Left lung (tissue), 10 donors: ENCODE results near the gene SCYGR4. TPM values are rescaled to one million over a fixed set of nuclear protein-coding genes. Genes with fewer than 3 reads are reported as not detected.
"Not testable (repeated sequence)": the region's sequence is repeated elsewhere in the genome, so short reads cannot be mapped to it uniquely, and the experiment has no call there.

Source experiments
- ATAC-seq: fragments of 200-7000 bp; cut with Tn5 transposase; one replicate; pipeline ENCODE4 v1.9.1; 2020; ENCODE audit warnings: moderate library complexity
- DNase-seq, 4 donors: peaks; one replicate each; pipeline ENCODE4 v3.0.0-alpha.2; 2013 to 2020
- H3K27ac ChIP-seq, 2 donors: fragments of 200-600 bp; sonication (generic) in 1 of 2; one replicate each; pipeline versions ENCODE4 v1.5.0 to v1.8.0; 2020 to 2021
- H3K27me3 ChIP-seq, 2 donors: fragments of 200-600 bp; sonication (generic) in 1 of 2; one replicate each; pipeline versions ENCODE4 v1.5.0 to v1.8.0; 2020 to 2021
- H3K36me3 ChIP-seq, 2 donors: fragments of 200-600 bp; sonication (generic) in 1 of 2; one replicate each; pipeline versions ENCODE4 v1.5.0 to v1.8.0; 2020 to 2021
- H3K4me1 ChIP-seq, 2 donors: fragments of 200-600 bp; one replicate each; pipeline ENCODE4 v1.8.0; 2021
- H3K4me3 ChIP-seq, 2 donors: fragments of 200-600 bp; sonication (generic) in 1 of 2; one replicate each; pipeline versions ENCODE4 v1.5.0 to v1.8.0; 2020 to 2021; ENCODE audit warnings: mild to moderate bottlenecking in 1 of 2
- H3K9me3 ChIP-seq, 2 donors: fragments of 200-600 bp; sonication (generic) in 1 of 2; one replicate each; pipeline versions ENCODE4 v1.5.0 to v1.8.0; 2020 to 2021
- CTCF ChIP-seq, 2 donors: fragments of 200-600 bp; sonication (generic) in 1 of 2; IDR thresholded peaks; one replicate each; pipeline versions ENCODE4 v1.5.0 to v1.8.0; 2021; ENCODE audit warnings: antibody characterized with exemption in 2 of 2
- intact Hi-C, 2 donors: fragments of 100-400 bp; cut with DNase I; formaldehyde crosslinking; loops; one replicate each; pipeline versions ENCODE4 v1.11.2 to v1.14.2; 2022
- polyA plus RNA-seq, 6 donors: library from polyadenylated mRNA; unstranded; fragments of 120-200 nt; gene quantifications; one replicate each; pipeline ENCODE4 v1.2.1, GENCODE V29; 2013; ENCODE audit not compliant: insufficient read length in 6 of 6
- total RNA-seq, 2 donors: library from RNA; stranded (reverse); fragmentation: NEBNext Ultra II Directional; extraction: Animal tissue kit (Norgen Biotek cat#: 25700); gene quantifications; one replicate each; pipeline ENCODE4 v1.2.1, GENCODE V29; 2021
- donor health status: DM: no; HTN: yes; CAD: no.
- donor health status: DM: no; HTN: no; CAD: no.

Gene SCYGR4
- total and polyA plus RNA-seq, 8 donors = 0.08 to 0.23 (median 0.17) TPM; not detected in 5

- intact Hi-C loops = no loop called here
- no peak for ATAC-seq
These were observed 44.5 kb downstream of the SCYGR4 start for GRCh38 chr2:227661827-227662226.

GRCh38 chr2:227665189-227665940, 48.1 kb downstream of the SCYGR4 start:
- Histone ChIP-seq H3K4me3 (no peak overlapping the region), H3K27ac (no peak overlapping the region), H3K4me1 (no peaks in the 10 kb centered on the region), H3K27me3 (no peaks in the 10 kb centered on the region), H3K36me3 (no peaks in the 10 kb centered on the region), H3K9me3 (no peaks in the 10 kb centered on the region)
- intact Hi-C loops = no loop called here
- no peak for TF ChIP-seq CTCF (IDR thresholded peaks at IDR 0.05)
- ATAC-seq (no peak), DNase-seq (no peak)

More at GRCh38 chr2:227661827-227662226, 44.5 kb downstream of the SCYGR4 start:
- Histone ChIP-seq H3K4me1 (peaks cover 0 to 6% of the 10 kb centered on the region in 2 donors), H3K9me3 (no peaks in the 10 kb centered on the region), H3K4me3 (no peak overlapping the region), H3K36me3 (no peaks in the 10 kb centered on the region), H3K27me3 (no peaks in the 10 kb centered on the region), H3K27ac (no peak overlapping the region)
- TF ChIP-seq CTCF (IDR thresholded peaks at IDR 0.05) = no peak
- DNase-seq = no peak

- H3K4me1 ChIP-seq, DNase-seq, H3K9me3 ChIP-seq, H3K36me3 ChIP-seq, intact Hi-C loops, H3K4me3 ChIP-seq, H3K27ac ChIP-seq, H3K27me3 ChIP-seq, ATAC-seq: not testable (repeated sequence)
These were observed 49.4 kb downstream of the SCYGR4 start, which contains the start of gene SCYGR5 for GRCh38 chr2:227666631-227667170. Gene SCYGR5 (plus strand): TSS chr2:227666804. CDS start chr2:227666804, 0 bp downstream.

Other genes with a start within 250 kb of the SCYGR4 start
- gene TM4SF20, start 238.2 kb upstream of the SCYGR4 start, total RNA-seq = not detected
- under 1 TPM in 5 of 6 donors, not detected in 1; 0.06 to 0.14 (median 0.08) TPM for gene TM4SF20, start 238.2 kb upstream of the SCYGR4 start, polyA plus RNA-seq
- not detected for gene SCYGR1, start 229.5 kb upstream of the SCYGR4 start, total RNA-seq
- gene SCYGR1, start 229.5 kb upstream of the SCYGR4 start, polyA plus RNA-seq = not detected
- 100 to 1,000 TPM in 1 of 2 donors, 10 to 100 TPM in 1; 69.8 to 118 TPM for gene AGFG1, start 145.3 kb upstream of the SCYGR4 start, total RNA-seq
- 10 to 100 TPM; 57.2 to 65.4 (median 62.3) TPM for gene AGFG1, start 145.3 kb upstream of the SCYGR4 start, polyA plus RNA-seq
- not detected for gene SCYGR2, start 18.6 kb upstream of the SCYGR4 start, total RNA-seq
- not detected for gene SCYGR2, start 18.6 kb upstream of the SCYGR4 start, polyA plus RNA-seq
- gene SCYGR3, start 2.7 kb upstream of the SCYGR4 start, total RNA-seq = not detected
- gene SCYGR3, start 2.7 kb upstream of the SCYGR4 start, polyA plus RNA-seq = not detected
- not detected for gene SCYGR5, start 49.3 kb downstream of the SCYGR4 start, total RNA-seq
- not detected for gene SCYGR5, start 49.3 kb downstream of the SCYGR4 start, polyA plus RNA-seq
- 10 to 100 TPM in 1 of 2 donors, 1 to 10 TPM in 1; 6.2 to 10.7 TPM for gene SLC19A3, start 100.5 kb downstream of the SCYGR4 start, total RNA-seq
- 10 to 100 TPM; 12.3 to 32.5 (median 24.3) TPM for gene SLC19A3, start 100.5 kb downstream of the SCYGR4 start, polyA plus RNA-seq
- not detected for gene SCYGR6, start 107.3 kb downstream of the SCYGR4 start, total RNA-seq
- not detected for gene SCYGR6, start 107.3 kb downstream of the SCYGR4 start, polyA plus RNA-seq
- gene SCYGR7, start 110.8 kb downstream of the SCYGR4 start, total RNA-seq = not detected
- not detected for gene SCYGR7, start 110.8 kb downstream of the SCYGR4 start, polyA plus RNA-seq
- not detected for gene SCYGR8, start 128.4 kb downstream of the SCYGR4 start, total RNA-seq
- not detected for gene SCYGR8, start 128.4 kb downstream of the SCYGR4 start, polyA plus RNA-seq
- 10 to 100 TPM in 1 of 2 donors, 1 to 10 TPM in 1; 1.9 to 15.7 TPM for gene CCL20, start 196.3 kb downstream of the SCYGR4 start, total RNA-seq
- under 1 TPM in 5 of 6 donors, not detected in 1; 0.56 to 0.99 (median 0.62) TPM for gene CCL20, start 196.3 kb downstream of the SCYGR4 start, polyA plus RNA-seq